Measurements from ENCODE around the gene SPINK4. TPM values are rescaled to one million over a fixed set of nuclear protein-coding genes. Genes with fewer than 3 reads are reported as not detected.

SPINK4 gene
- total RNA-seq, 4 donors from 2014 or later: not detected

- TF ChIP-seq EP300 (IDR thresholded peaks at IDR 0.05) (peak in 1 of 2 donors; percentile 60), POLR2A (IDR thresholded peaks at IDR 0.05) (no peak), CTCF (IDR thresholded peaks at IDR 0.05) (peak; percentile 61 to 94 (median 71))
- Histone ChIP-seq H3K27ac (no peak overlapping the region), H3K4me1 (peaks cover 0 to 14% (median 5%) of the 10 kb centered on the region in 4 donors), H3K9me3 (no peaks in the 10 kb centered on the region), H3K27me3 (no peaks in the 10 kb centered on the region), H3K4me3 (no peak overlapping the region), H3K36me3 (no peaks in the 10 kb centered on the region)
- WGBS, 2 donors: 22 to 32% methylated on average over 6 of the region's 6 CpGs
- peak; percentile 47 to 80 for DNase-seq (ENCODE audit: low spot score in 2 of 2)
Measured at GRCh38 chr9:33225319-33226147, 14.4 kb upstream of the SPINK4 start.

GRCh38 chr9:33227008-33227398, 13.0 kb upstream of the SPINK4 start:
- Histone ChIP-seq H3K4me1 (peaks cover 0 to 14% (median 0%) of the 10 kb centered on the region in 4 donors), H3K36me3 (no peaks in the 10 kb centered on the region), H3K9me3 (no peaks in the 10 kb centered on the region), H3K27me3 (no peaks in the 10 kb centered on the region), H3K4me3 (no peak overlapping the region), H3K27ac (peak overlapping the region in 2 of 4 donors; percentile 3 to 24)
- WGBS, 2 donors: 82 to 85% methylated on average over 10 of the region's 10 CpGs
- peak in 1 of 2 donors; percentile 37 for DNase-seq (ENCODE audit: low spot score in 2 of 2)
- TF ChIP-seq EP300 (IDR thresholded peaks at IDR 0.05) (peak in 1 of 2 donors; percentile 39), POLR2A (IDR thresholded peaks at IDR 0.05) (no peak)

- Histone ChIP-seq H3K4me3 (no peak overlapping the region), H3K27ac (peak overlapping the region in 1 of 4 donors; percentile 3), H3K4me1 (peaks cover 0 to 14% (median 0%) of the 10 kb centered on the region in 4 donors), H3K9me3 (no peaks in the 10 kb centered on the region), H3K27me3 (no peaks in the 10 kb centered on the region), H3K36me3 (no peaks in the 10 kb centered on the region)
- WGBS, 2 donors: 61 to 66% methylated on average over 8 of the region's 8 CpGs
- DNase-seq (ENCODE audit: low spot score in 2 of 2): no peak
- TF ChIP-seq EP300 (IDR thresholded peaks at IDR 0.05) (no peak), CTCF (IDR thresholded peaks at IDR 0.05) (no peak), POLR2A (IDR thresholded peaks at IDR 0.05) (no peak)
Measured at GRCh38 chr9:33227741-33228140, 12.2 kb upstream of the SPINK4 start.

GRCh38 chr9:33228606-33229005, 11.4 kb upstream of the SPINK4 start:
- Histone ChIP-seq H3K27ac (no peak overlapping the region), H3K9me3 (no peaks in the 10 kb centered on the region), H3K27me3 (no peaks in the 10 kb centered on the region), H3K36me3 (no peaks in the 10 kb centered on the region), H3K4me3 (no peak overlapping the region), H3K4me1 (peaks cover 0 to 14% (median 0%) of the 10 kb centered on the region in 4 donors)
- no peak for DNase-seq (ENCODE audit: low spot score in 2 of 2)
- TF ChIP-seq CTCF (IDR thresholded peaks at IDR 0.05): no peak
- no peak for TF ChIP-seq POLR2A (IDR thresholded peaks at IDR 0.05)
- TF ChIP-seq EP300 (IDR thresholded peaks at IDR 0.05): no peak
- WGBS, 2 donors: 51 to 68% methylated on average over 4 of the region's 4 CpGs

GRCh38 chr9:33229359-33230114, 10.4 kb upstream of the SPINK4 start:
- 73 to 84% methylated on average over 9 of the region's 9 CpGs for WGBS, 2 donors
- TF ChIP-seq POLR2A (IDR thresholded peaks at IDR 0.05): no peak
- TF ChIP-seq EP300 (IDR thresholded peaks at IDR 0.05): no peak
- TF ChIP-seq CTCF (IDR thresholded peaks at IDR 0.05): no peak
- Histone ChIP-seq H3K4me3 (no peak overlapping the region), H3K27ac (no peak overlapping the region), H3K9me3 (no peaks in the 10 kb centered on the region), H3K27me3 (no peaks in the 10 kb centered on the region), H3K36me3 (no peaks in the 10 kb centered on the region), H3K4me1 (peaks cover 0 to 14% (median 0%) of the 10 kb centered on the region in 4 donors)
- DNase-seq (ENCODE audit: low spot score in 2 of 2): no peak

Data from tibial nerve (tissue), 4 donors.